GM18951 (cell line): ENCODE results near the gene LHPP.

Experiments used
- POLR2A ChIP-seq: IDR thresholded peaks from 4 replicates; pipeline ENCODE4 v1.6.1; 2011; ENCODE audit warnings: mild to moderate bottlenecking; ENCODE audit not compliant: insufficient read length, insufficient read depth; ENCODE audit errors: extremely low read depth
- in situ Hi-C: fragments of 300-500 bp; cut with MboI; formaldehyde crosslinking; loops from one replicate; pipeline ENCODE4 v1.12.0; 2022; ENCODE audit warnings: low sequenced_read_pairs, mixed read lengths, inconsistent platforms; ENCODE audit not compliant: unreplicated experiment

The LHPP gene

DNA sequence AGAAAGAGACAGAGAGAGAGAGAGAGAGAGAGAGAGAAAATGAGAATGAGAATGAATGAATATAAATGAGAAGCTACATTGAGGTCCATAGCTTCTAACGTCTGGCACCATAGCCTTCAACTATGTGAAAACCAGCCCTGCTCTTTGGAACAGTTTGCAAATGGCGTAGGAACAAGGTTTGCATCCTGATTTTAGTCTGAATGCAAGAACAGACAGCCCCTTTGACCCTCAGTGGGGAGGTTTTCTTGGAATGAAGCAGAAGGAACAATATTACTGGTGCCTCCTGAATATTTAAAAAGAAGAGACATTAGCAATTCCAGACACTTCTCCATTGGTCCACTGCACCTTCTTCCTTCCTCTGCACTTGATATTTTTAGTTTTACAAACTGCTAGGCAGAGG lies 23.0 kb downstream of the LHPP start:
- in situ Hi-C loops, result no loop called here
- TF ChIP-seq POLR2A, result no peak

DNA sequence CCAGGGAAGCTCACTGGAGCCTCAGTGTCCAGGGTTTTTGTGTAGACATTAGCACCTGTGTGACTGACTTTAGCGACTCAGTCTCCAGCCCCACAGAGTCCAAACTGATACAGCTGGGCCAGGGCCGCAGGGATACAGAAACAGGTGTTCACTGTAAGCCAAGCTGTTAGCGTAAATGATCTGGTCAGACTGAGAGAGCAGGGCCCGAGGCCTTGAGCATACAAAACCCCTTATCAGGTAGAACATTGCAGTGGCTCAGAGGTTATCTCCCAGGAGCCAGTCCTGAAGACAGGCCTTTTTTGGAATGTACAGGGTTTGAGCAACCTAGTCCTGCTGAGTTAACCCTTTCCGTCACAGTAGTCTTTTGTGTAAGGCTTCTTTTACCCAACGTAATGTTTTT lies 25.0 kb downstream of the LHPP start:
- in situ Hi-C loops, result no loop called here
- TF ChIP-seq POLR2A, result no peak

DNA sequence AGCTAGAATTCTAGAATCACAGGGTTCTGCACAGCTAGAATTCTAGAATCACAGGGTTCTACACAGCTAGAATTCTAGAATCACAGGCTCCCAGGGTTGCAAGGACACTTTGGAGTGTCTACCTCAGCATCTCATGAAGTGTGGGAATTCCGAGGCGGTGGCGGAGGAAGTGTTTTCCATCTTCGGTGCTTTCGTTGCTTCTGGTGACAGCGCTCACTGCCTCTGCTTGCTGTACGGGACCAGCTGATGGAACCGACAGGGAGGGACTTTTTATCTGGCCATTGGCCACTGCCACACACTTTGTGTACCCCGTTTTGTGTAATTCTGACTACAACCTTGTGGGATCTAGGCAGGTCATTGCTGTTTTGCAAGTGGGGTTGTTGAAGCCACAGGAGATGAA lies 29.5 kb downstream of the LHPP start:
- in situ Hi-C loops, result no loop called here
- TF ChIP-seq POLR2A, result no peak

DNA sequence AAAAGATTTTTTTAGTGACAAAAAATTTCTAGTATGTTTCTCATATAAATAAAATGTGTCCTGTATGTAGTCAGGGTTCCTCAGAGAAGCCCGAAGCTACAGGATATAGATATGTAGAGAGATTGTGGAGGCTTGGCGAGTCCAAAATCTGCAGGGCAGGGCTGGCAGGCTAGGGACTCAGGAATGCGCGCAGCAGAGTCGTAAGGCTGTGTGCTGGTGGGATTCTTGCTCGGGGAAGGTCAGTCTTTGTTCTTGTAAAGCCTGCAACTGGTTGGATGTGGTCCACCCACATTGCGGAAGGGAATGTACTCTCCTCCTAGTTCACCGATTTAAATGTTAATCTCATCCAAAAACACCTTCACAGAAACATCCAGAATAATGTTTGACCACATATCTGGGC lies 30.6 kb downstream of the LHPP start:
- no peak for TF ChIP-seq POLR2A
- in situ Hi-C loops, result no loop called here

DNA sequence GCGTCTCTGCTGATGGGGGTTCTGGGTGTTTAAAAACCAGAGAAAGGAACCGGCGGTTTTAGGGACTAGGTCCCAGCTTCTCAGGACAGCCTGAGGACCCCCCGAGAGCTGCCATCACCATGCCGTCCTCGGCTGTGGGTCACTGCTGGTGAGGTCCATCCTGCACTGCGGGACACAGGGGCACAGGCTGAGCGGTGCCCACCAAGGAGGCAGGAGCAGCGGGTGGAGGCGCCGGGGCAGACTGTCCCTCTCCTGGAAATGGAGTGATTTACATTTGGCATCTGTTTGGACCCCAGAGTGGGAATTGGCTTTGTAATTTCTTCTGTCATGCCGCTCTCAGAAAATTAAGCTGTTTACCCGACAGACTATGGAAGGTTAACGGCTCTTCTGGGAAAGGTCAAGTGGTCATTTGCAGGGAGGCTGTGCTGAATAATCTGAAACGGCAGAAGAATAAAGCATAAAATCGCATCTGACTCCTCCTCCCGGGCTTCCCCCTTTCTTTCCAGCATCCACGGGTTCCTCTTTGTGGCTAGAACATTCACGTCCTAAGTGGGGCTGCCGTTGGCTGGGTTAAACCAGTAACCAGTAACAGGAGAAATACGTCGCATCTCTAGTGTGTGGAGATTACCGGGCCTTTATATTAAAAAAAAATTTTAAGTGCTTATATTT lies 31.7 kb downstream of the LHPP start:
- in situ Hi-C loops, result no loop called here
- no peak for TF ChIP-seq POLR2A

DNA sequence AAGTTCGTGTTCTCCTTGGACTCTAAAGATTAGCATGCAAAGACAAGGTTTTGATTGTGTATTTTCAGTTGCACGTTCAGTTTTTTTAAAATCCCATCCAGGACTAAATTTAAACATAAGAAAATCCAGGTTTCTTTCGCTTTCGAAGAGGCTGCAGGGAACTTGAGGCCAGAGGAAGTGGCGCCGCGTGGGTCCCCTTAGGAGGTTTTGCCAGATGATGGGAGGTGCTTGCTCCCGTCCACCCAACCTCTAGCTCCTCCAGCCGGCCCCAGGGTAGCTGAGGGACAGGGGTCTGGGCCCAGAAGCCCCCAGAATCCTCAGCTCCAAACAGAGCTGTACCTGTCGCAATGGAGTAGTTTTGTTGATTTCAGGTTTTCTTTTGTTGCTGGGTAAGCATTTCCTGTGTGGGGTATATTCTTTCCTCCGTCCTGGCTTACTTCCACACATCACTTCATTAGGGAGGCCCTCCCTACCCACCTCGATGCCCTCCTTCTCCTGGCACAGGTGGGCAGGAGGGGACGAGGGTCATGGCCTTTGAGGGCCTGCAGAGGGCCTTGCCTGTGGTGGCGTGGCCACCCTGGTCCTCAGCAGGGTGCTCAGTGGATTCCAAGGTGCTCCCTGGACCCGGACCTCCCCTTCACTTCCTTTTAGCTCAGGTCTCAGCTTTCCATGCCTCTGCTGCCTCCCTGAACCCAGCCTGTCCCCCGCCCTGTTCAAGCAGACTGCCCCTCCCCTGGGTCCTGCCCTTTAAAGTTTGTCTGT lies 32.6 kb downstream of the LHPP start:
- TF ChIP-seq POLR2A, result no peak
- in situ Hi-C loops, result no loop called here

DNA sequence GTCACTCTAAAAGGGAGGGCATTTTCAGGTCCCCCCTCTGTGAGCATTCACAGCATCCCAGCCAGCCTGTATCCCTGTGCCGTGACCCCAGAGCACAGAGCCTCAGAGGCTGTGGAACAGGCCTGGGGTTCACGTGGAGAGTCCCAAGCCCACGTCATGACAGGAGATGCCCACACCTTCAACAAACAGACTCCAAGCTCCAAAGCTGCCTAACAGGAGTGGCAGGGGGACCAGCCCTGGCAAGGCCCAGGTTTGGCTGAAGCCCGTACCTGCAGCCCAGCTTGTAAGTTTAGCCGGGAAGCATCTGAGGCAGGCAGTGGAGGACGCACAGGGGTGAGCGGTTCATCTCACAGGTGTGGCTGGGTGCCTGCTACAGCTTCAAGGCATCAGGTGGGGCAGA lies 33.5 kb downstream of the LHPP start:
- no peak for TF ChIP-seq POLR2A
- in situ Hi-C loops, result no loop called here

DNA sequence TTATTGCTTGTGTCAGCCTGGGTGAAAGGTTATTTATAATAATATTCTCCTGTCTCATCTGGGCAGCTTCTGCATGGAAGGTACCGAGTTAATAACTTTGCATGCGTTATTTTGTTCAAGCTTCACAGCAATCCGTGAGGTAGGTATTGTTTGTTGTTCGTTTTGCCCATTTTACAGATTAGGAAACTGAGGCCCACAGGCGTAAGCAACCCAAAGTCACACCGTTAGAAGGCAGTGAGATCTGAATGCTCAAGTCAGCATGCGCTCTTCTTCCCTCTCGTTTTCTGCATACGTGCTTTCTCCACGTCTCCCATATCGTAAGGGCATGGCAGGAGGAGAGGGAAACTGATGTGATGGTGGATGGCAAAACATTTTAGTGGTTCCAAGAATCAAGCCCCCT lies 34.1 kb downstream of the LHPP start:
- no peak for TF ChIP-seq POLR2A
- in situ Hi-C loops, result no loop called here

DNA sequence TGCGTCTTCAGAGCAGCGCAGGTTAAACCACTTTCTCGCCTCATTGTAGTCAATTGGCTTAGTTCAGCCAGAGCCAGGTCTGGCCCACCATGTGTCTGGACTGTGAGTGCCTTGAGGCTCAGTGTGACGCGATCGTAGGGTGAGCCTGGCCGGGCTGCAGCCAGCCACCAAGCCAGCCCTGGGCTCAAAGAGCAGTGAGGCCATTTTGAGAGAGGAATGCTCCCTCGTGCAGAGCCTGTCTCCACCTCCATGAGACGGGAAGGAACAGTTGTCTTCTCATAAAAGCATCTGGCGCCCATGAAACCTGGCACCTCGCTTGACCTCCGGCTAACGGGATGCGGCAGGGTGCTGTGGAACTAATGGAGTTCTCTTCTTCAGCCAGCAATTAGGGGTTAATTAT lies 34.5 kb downstream of the LHPP start:
- in situ Hi-C loops, result no loop called here
- TF ChIP-seq POLR2A, result no peak

DNA sequence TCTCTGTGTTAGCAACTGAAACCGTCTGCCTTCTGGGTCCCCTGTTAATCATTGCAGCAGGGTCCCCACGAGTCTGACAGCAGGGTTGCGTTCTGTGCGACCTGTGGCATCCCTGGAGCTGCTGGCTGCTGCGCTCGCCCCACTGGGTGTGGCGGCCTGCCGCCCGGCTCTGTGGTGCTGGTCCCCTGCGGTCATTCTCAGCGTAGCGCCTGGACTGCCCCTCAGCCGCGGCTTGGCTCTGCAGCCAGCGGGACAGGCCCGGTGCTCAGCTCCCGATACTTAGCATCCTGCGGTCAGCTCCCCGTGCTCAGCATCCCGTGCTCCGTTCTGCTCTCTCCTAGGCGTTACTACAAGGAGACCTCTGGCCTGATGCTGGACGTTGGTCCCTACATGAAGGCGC lies 35.0 kb downstream of the LHPP start:
- in situ Hi-C loops, result no loop called here
- no peak for TF ChIP-seq POLR2A

DNA sequence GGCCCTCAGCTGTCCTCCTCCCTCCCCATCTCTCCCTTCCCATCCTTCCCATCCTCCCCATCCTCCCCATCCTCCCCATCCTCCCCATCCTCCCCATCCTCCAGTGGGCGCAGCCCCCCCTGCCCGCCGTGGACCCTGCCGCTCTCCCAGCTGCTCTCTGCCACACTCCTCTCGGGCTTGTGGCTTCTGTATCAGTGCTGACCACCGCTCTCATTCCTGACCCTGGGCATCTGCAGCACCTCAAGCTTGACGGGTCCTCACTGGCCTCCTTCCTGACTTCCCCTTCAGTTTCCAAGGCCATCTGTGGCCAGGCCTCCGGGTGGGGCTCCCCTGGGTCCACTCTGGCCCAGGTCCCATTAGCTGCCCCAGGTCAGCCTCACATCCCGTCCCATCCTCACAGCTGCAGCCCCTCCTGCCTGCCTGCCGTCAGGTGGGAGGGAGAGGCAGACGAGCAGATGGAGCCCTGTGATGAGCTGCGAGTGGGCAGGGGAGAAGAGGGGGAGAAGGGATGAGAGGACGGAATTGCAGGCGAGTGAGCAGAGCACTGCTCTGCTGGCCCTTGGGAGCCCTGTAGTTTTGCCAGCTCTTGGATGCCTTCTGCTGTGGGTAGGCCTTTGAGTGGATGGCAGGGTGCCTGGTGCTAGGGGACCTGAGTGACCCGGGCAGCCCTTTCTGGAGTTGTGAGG lies 35.7 kb downstream of the LHPP start:
- no peak for TF ChIP-seq POLR2A
- in situ Hi-C loops, result no loop called here

DNA sequence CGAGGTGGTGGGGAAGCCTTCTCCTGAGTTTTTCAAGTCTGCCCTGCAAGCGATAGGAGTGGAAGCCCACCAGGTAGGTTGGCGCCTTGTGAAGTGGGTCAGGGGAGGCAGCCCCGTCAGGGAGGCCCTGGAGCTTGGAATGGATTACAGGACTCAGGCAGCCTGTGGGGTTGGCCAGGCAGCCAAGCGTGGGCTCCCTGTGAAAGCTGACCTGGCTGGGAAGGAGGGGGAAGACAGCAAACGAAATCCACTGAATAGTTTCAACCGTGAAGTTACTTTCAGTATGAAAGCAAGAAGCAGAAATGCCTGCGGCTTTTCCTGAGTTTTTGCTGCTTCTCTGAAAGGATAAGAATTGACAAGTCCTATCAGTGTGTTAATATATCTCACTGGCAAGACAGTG lies 36.4 kb downstream of the LHPP start:
- in situ Hi-C loops, result no loop called here
- no peak for TF ChIP-seq POLR2A

DNA sequence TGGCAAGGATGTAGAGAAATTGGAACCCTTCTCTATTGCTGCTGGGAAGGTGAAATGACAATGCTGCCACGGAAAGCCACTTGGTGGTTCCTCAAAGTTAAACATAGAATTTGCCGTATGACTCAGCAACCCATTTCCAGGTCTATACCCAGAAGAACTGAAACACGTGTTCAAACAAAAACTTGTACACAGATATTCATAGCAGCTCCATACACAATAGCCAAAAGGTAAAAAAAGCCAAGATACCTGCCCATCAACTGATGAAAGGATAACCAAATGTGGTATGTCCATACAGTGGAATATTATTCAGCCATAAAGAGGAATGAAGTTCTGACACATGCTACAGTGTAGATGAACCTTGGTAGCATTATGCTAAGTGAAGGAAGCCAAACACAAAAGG lies 39.1 kb downstream of the LHPP start:
- TF ChIP-seq POLR2A, result no peak

DNA sequence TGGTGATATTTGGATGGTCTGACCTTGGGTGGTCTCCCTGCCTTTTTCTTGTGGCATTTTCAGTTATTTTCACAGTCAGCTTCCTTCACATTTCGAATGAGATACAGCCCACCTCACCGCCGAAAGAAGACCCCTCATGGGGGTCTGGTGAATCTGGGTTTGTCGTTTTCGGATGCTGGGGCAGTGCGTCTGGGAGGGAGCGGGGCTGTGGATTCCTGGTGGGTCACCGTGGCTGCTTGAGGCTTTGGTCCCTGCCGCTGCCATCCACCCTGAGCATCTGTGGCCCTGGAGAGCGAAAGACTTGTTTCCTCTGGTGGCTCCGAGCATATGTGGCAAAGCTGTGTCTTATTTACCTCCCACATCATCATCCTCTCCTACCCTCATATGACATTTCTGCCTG lies 43.1 kb downstream of the LHPP start:
- TF ChIP-seq POLR2A, result no peak

More for the DNA sequence above, 39.1 kb downstream of the LHPP start:
- in situ Hi-C loops, result no loop called here

More for the DNA sequence above, 43.1 kb downstream of the LHPP start:
- in situ Hi-C loops, result no loop called here
